ENCODE results near the gene SZT2.

The SZT2 gene

GRCh38 chr1:43425045-43425444 lies 35.3 kb downstream of the SZT2 start:
- H3K27me3 ChIP-seq (ENCODE audit: control insufficient read depth in 1 of 2, insufficient read depth in 2 of 2, low read length in 2 of 2) = no peaks in the 10 kb centered on the region
- no peak overlapping the region for H3K9ac ChIP-seq (ENCODE audit: low read length in 2 of 2)
- no peaks in the 10 kb centered on the region for H3K4me1 ChIP-seq (ENCODE audit: control insufficient read depth, insufficient read depth, low read length)
- peaks cover 91 to 93% of the 10 kb centered on the region in 2 donors for H3K36me3 ChIP-seq (ENCODE audit: control insufficient read depth in 2 of 2, insufficient read depth in 2 of 2, low read length in 2 of 2)
- H3K4me3 ChIP-seq (ENCODE audit: low read length in 2 of 2) = no peak overlapping the region
- H3K9me3 ChIP-seq (ENCODE audit: control insufficient read depth in 2 of 2, low read length in 2 of 2) = no peaks in the 10 kb centered on the region
- no peak overlapping the region for H3K27ac ChIP-seq (ENCODE audit: low read length)

- H3K9ac ChIP-seq (ENCODE audit: low read length in 2 of 2) = no peak overlapping the region
- no peaks in the 10 kb centered on the region for H3K27me3 ChIP-seq (ENCODE audit: control insufficient read depth in 1 of 2, insufficient read depth in 2 of 2, low read length in 2 of 2)
- H3K27ac ChIP-seq (ENCODE audit: low read length) = no peak overlapping the region
- H3K4me1 ChIP-seq (ENCODE audit: control insufficient read depth, insufficient read depth, low read length) = no peaks in the 10 kb centered on the region
- no peaks in the 10 kb centered on the region for H3K9me3 ChIP-seq (ENCODE audit: control insufficient read depth in 2 of 2, low read length in 2 of 2)
- peaks cover 87 to 93% of the 10 kb centered on the region in 2 donors for H3K36me3 ChIP-seq (ENCODE audit: control insufficient read depth in 2 of 2, insufficient read depth in 2 of 2, low read length in 2 of 2)
- H3K4me3 ChIP-seq (ENCODE audit: low read length in 2 of 2) = no peak overlapping the region
Measured at GRCh38 chr1:43426221-43426620, 36.5 kb downstream of the SZT2 start.

- H3K27me3 ChIP-seq (ENCODE audit: control insufficient read depth in 1 of 2, insufficient read depth in 2 of 2, low read length in 2 of 2) = no peaks in the 10 kb centered on the region
- no peaks in the 10 kb centered on the region for H3K9me3 ChIP-seq (ENCODE audit: control insufficient read depth in 2 of 2, low read length in 2 of 2)
- no peaks in the 10 kb centered on the region for H3K4me1 ChIP-seq (ENCODE audit: control insufficient read depth, insufficient read depth, low read length)
- H3K4me3 ChIP-seq (ENCODE audit: low read length in 2 of 2) = no peak overlapping the region
- no peak overlapping the region for H3K9ac ChIP-seq (ENCODE audit: low read length in 2 of 2)
- H3K36me3 ChIP-seq (ENCODE audit: control insufficient read depth in 2 of 2, insufficient read depth in 2 of 2, low read length in 2 of 2) = peaks cover 88 to 93% of the 10 kb centered on the region in 2 donors
- H3K27ac ChIP-seq (ENCODE audit: low read length) = no peak overlapping the region
Measured at GRCh38 chr1:43427524-43427923, 37.8 kb downstream of the SZT2 start.

GRCh38 chr1:43427941-43428340 lies 38.2 kb downstream of the SZT2 start:
- Histone ChIP-seq H3K4me3 (ENCODE audit: low read length in 2 of 2) (no peak overlapping the region), H3K36me3 (ENCODE audit: control insufficient read depth in 2 of 2, insufficient read depth in 2 of 2, low read length in 2 of 2) (peaks cover 89 to 94% of the 10 kb centered on the region in 2 donors), H3K9me3 (ENCODE audit: control insufficient read depth in 2 of 2, low read length in 2 of 2) (no peaks in the 10 kb centered on the region), H3K27me3 (ENCODE audit: control insufficient read depth in 1 of 2, insufficient read depth in 2 of 2, low read length in 2 of 2) (no peaks in the 10 kb centered on the region), H3K27ac (ENCODE audit: low read length) (no peak overlapping the region), H3K9ac (ENCODE audit: low read length in 2 of 2) (no peak overlapping the region), H3K4me1 (ENCODE audit: control insufficient read depth, insufficient read depth, low read length) (no peaks in the 10 kb centered on the region)

- Histone ChIP-seq H3K9me3 (ENCODE audit: control insufficient read depth in 2 of 2, low read length in 2 of 2) (no peaks in the 10 kb centered on the region), H3K4me3 (ENCODE audit: low read length in 2 of 2) (no peak overlapping the region), H3K9ac (ENCODE audit: low read length in 2 of 2) (no peak overlapping the region), H3K36me3 (ENCODE audit: control insufficient read depth in 2 of 2, insufficient read depth in 2 of 2, low read length in 2 of 2) (peaks cover 65 to 85% of the 10 kb centered on the region in 2 donors), H3K27me3 (ENCODE audit: control insufficient read depth in 1 of 2, insufficient read depth in 2 of 2, low read length in 2 of 2) (no peaks in the 10 kb centered on the region), H3K4me1 (ENCODE audit: control insufficient read depth, insufficient read depth, low read length) (peaks cover 8% of the 10 kb centered on the region), H3K27ac (ENCODE audit: low read length) (no peak overlapping the region)
Measured at GRCh38 chr1:43430831-43431230, 41.1 kb downstream of the SZT2 start.

- Histone ChIP-seq H3K9me3 (ENCODE audit: control insufficient read depth in 2 of 2, low read length in 2 of 2) (no peaks in the 10 kb centered on the region), H3K27me3 (ENCODE audit: control insufficient read depth in 1 of 2, insufficient read depth in 2 of 2, low read length in 2 of 2) (no peaks in the 10 kb centered on the region), H3K4me3 (ENCODE audit: low read length in 2 of 2) (no peak overlapping the region), H3K9ac (ENCODE audit: low read length in 2 of 2) (no peak overlapping the region), H3K27ac (ENCODE audit: low read length) (no peak overlapping the region), H3K4me1 (ENCODE audit: control insufficient read depth, insufficient read depth, low read length) (peaks cover 12% of the 10 kb centered on the region), H3K36me3 (ENCODE audit: control insufficient read depth in 2 of 2, insufficient read depth in 2 of 2, low read length in 2 of 2) (peaks cover 57 to 77% of the 10 kb centered on the region in 2 donors)
Measured at GRCh38 chr1:43431676-43432075, 42.0 kb downstream of the SZT2 start.

GRCh38 chr1:43432171-43432860 lies 42.6 kb downstream of the SZT2 start:
- Histone ChIP-seq H3K36me3 (ENCODE audit: control insufficient read depth in 2 of 2, insufficient read depth in 2 of 2, low read length in 2 of 2) (peaks cover 51 to 75% of the 10 kb centered on the region in 2 donors), H3K4me3 (ENCODE audit: low read length in 2 of 2) (no peak overlapping the region), H3K4me1 (ENCODE audit: control insufficient read depth, insufficient read depth, low read length) (peaks cover 12% of the 10 kb centered on the region), H3K9me3 (ENCODE audit: control insufficient read depth in 2 of 2, low read length in 2 of 2) (no peaks in the 10 kb centered on the region), H3K27ac (ENCODE audit: low read length) (no peak overlapping the region), H3K9ac (ENCODE audit: low read length in 2 of 2) (no peak overlapping the region), H3K27me3 (ENCODE audit: control insufficient read depth in 1 of 2, insufficient read depth in 2 of 2, low read length in 2 of 2) (no peaks in the 10 kb centered on the region)

- Histone ChIP-seq H3K4me1 (ENCODE audit: control insufficient read depth, insufficient read depth, low read length) (peaks cover 12% of the 10 kb centered on the region), H3K36me3 (ENCODE audit: control insufficient read depth in 2 of 2, insufficient read depth in 2 of 2, low read length in 2 of 2) (peaks cover 51 to 75% of the 10 kb centered on the region in 2 donors), H3K27ac (ENCODE audit: low read length) (no peak overlapping the region), H3K9ac (ENCODE audit: low read length in 2 of 2) (no peak overlapping the region), H3K27me3 (ENCODE audit: control insufficient read depth in 1 of 2, insufficient read depth in 2 of 2, low read length in 2 of 2) (no peaks in the 10 kb centered on the region), H3K9me3 (ENCODE audit: control insufficient read depth in 2 of 2, low read length in 2 of 2) (no peaks in the 10 kb centered on the region), H3K4me3 (ENCODE audit: low read length in 2 of 2) (no peak overlapping the region)
Measured at GRCh38 chr1:43432907-43433306, 43.2 kb downstream of the SZT2 start.

GRCh38 chr1:43434256-43434655 lies 44.6 kb downstream of the SZT2 start:
- H3K36me3 ChIP-seq (ENCODE audit: control insufficient read depth in 2 of 2, insufficient read depth in 2 of 2, low read length in 2 of 2) = peaks cover 52 to 71% of the 10 kb centered on the region in 2 donors
- no peaks in the 10 kb centered on the region for H3K9me3 ChIP-seq (ENCODE audit: control insufficient read depth in 2 of 2, low read length in 2 of 2)
- peaks cover 12% of the 10 kb centered on the region for H3K4me1 ChIP-seq (ENCODE audit: control insufficient read depth, insufficient read depth, low read length)
- H3K27me3 ChIP-seq (ENCODE audit: control insufficient read depth in 1 of 2, insufficient read depth in 2 of 2, low read length in 2 of 2) = no peaks in the 10 kb centered on the region
- H3K27ac ChIP-seq (ENCODE audit: low read length) = no peak overlapping the region
- H3K4me3 ChIP-seq (ENCODE audit: low read length in 2 of 2) = no peak overlapping the region
- H3K9ac ChIP-seq (ENCODE audit: low read length in 2 of 2) = no peak overlapping the region

GRCh38 chr1:43435146-43436145 lies 45.7 kb downstream of the SZT2 start:
- Histone ChIP-seq H3K27ac (ENCODE audit: low read length) (peak overlapping the region; percentile 58), H3K4me1 (ENCODE audit: control insufficient read depth, insufficient read depth, low read length) (peaks cover 12% of the 10 kb centered on the region), H3K9ac (ENCODE audit: low read length in 2 of 2) (peak overlapping the region in 1 of 2 donors; percentile 42), H3K36me3 (ENCODE audit: control insufficient read depth in 2 of 2, insufficient read depth in 2 of 2, low read length in 2 of 2) (peaks cover 52 to 68% of the 10 kb centered on the region in 2 donors), H3K9me3 (ENCODE audit: control insufficient read depth in 2 of 2, low read length in 2 of 2) (no peaks in the 10 kb centered on the region), H3K27me3 (ENCODE audit: control insufficient read depth in 1 of 2, insufficient read depth in 2 of 2, low read length in 2 of 2) (no peaks in the 10 kb centered on the region), H3K4me3 (ENCODE audit: low read length in 2 of 2) (no peak overlapping the region)
